C4-2B (cell line): ENCODE results near the gene ANKRD24.

Source experiments
- ZFX ChIP-seq: fragments of 450-650 bp; IDR thresholded peaks from 2 replicates; pipeline ENCODE4 v1.6.1; 2017
- TF ChIP-seq, protein P1 (sequence below): fragments of 450-650 bp; conservative IDR thresholded peaks from 2 replicates; pipeline ENCODE4 v1.5.1; 2017; ENCODE audit warnings: mild to moderate bottlenecking

DNA sequence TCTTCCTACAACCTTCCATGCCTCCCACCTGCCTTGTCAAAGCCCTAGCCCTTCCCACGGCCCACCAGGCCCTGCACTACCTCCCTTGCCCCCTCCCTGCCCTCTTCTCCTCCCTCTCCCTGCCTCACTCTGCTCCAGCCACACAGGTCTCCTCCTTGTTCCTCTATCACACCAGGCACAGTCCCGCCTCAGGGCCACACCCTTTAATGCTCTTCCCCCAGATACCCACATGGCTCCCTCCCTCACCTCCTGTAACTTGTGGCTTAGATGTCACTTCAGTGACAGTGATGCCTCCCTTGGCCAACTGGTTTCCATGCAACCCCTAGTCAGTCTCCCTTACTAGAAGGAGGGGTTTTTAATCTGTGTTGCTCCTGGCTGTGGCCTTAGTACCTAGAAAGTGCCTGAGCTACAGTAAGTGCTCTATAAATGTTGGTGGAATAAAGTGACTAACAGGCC, 1.4 kb upstream of the ANKRD24 start:
- TF ChIP-seq, protein P1, sequence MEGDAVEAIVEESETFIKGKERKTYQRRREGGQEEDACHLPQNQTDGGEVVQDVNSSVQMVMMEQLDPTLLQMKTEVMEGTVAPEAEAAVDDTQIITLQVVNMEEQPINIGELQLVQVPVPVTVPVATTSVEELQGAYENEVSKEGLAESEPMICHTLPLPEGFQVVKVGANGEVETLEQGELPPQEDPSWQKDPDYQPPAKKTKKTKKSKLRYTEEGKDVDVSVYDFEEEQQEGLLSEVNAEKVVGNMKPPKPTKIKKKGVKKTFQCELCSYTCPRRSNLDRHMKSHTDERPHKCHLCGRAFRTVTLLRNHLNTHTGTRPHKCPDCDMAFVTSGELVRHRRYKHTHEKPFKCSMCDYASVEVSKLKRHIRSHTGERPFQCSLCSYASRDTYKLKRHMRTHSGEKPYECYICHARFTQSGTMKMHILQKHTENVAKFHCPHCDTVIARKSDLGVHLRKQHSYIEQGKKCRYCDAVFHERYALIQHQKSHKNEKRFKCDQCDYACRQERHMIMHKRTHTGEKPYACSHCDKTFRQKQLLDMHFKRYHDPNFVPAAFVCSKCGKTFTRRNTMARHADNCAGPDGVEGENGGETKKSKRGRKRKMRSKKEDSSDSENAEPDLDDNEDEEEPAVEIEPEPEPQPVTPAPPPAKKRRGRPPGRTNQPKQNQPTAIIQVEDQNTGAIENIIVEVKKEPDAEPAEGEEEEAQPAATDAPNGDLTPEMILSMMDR = no peak
- TF ChIP-seq ZFX = no peak
